NCI-H82 treated with DMSO at 0.1 percent for 48 hours (cell line): ENCODE measurements around the gene PLEKHG7.
"Not testable (repeated sequence)": the region's sequence is repeated elsewhere in the genome, so short reads cannot be mapped to it uniquely, and the experiment has no call there.

Experiments
- DNase-seq: peaks from one replicate; lab custom pipeline; 2025; ENCODE audit not compliant: unreplicated experiment; lab: John Stamatoyannopoulos, UW

PLEKHG7 gene

GRCh38 chr12:92702754-92703679, at the start of gene PLEKHG7:
PLEKHG7 (plus strand) TSS chr12:92702989; CDS start chr12:92706632, 3,643 bp downstream.
- no peak for DNase-seq

GRCh38 chr12:92654256-92654655, 48.5 kb upstream of the PLEKHG7 start:
- not testable (repeated sequence) for DNase-seq

GRCh38 chr12:92654929-92655328, 47.9 kb upstream of the PLEKHG7 start:
- no peak for DNase-seq

- no peak for DNase-seq
These were observed 45.9 kb upstream of the PLEKHG7 start for GRCh38 chr12:92656911-92657310.

GRCh38 chr12:92657770-92658169, 45.0 kb upstream of the PLEKHG7 start:
- DNase-seq = no peak

GRCh38 chr12:92658611-92659010, 44.2 kb upstream of the PLEKHG7 start:
- no peak for DNase-seq

GRCh38 chr12:92661269-92661668, 41.5 kb upstream of the PLEKHG7 start:
- DNase-seq = no peak

DNA sequence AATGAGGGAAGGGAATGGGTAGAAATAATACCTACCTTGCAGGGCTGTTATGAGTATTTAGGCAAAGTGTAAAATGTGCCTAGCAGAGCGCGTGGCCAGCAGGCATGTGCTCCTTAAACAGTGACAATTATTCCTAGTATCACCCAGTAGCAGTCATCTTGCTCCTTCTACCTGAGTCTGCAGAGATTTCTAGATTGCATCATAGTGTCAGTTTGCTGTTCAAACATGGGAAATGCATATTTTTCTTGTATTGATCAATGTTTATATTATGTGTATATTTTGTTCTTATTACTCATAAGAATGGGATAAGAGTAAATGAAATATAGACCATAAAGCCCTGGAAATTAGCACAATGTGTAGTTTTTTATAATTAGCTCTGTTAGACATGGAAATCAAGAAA, 37.3 kb upstream of the PLEKHG7 start:
- no peak for DNase-seq

- no peak for DNase-seq
These were observed 34.0 kb upstream of the PLEKHG7 start for GRCh38 chr12:92668739-92669138.

DNA sequence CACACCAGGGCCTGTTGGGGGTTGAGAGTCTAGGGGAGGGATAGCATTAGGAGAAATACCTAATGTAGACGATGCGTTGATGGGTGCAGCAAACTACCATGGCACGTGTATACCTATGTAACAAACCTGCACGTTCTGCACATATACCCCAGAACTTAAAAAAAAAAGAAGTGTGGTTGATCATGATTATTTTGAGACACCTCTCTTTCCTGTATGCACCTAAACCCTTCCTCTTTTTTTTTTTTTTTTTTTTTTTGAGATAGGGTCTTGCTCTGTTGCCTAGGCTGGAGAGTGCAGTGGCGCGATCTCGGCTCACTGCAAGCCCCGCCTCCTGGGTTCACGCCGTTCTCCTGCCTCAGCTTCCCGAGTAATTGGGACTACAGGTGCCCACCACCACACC, 31.3 kb upstream of the PLEKHG7 start:
- not testable (repeated sequence) for DNase-seq

DNA sequence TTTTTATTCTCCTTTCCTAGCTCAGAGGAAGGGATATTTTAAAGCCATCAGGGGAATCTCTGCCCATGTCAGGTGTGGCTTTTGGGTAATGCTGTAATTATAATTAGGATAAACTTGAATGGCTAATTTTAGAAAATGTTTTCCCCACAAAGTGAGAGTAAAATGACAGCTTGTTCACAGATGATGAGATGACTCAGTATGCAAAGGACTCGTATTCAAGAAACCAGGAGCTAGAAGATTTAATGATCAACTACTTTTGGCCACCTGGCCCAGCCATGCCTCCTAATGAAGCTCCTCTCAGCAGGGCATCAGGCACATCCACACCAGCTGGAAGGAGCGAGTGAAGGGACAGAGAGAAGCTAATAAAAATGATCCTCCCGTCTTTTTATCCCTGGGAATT, 29.0 kb upstream of the PLEKHG7 start:
- no peak for DNase-seq

GRCh38 chr12:92674500-92674899, 28.3 kb upstream of the PLEKHG7 start:
- no peak for DNase-seq

DNA sequence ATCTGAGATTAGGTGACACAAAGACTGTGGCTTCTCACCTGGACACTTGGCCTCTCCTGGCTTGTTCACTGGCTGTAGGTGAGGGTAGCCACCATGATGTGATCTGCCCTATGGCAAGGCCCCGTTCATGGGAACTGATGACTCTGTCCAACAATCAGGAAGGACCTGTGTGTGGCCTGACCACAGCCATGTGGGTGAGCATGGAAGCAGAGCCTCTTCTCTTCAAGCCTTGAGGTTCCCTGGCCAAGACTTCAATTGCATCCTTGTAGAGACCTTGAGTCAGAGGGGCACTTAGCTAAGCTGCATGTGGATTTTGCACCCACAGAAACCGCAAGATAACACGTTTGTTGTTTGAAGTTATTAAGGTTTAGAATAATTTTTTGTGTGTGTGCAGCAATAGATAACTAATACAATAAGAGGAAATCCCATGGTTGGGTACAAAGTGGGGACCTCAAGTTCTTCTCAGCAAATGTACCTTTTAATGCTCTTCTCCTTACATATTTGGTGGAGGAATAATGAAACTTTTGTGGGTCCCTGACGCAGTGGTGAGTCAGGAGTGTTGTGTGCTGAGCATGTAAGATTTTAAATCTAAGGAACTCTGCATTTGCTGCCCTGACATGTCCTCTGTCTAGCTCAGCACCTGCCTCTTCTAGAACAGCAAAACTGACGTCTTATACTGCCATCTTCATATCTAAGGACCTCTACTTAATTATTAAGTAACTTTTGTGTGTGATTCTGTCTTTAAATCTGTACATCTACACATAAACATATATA, 27.5 kb upstream of the PLEKHG7 start:
- DNase-seq = no peak

GRCh38 chr12:92676710-92677109, 26.1 kb upstream of the PLEKHG7 start:
- no peak for DNase-seq

DNA sequence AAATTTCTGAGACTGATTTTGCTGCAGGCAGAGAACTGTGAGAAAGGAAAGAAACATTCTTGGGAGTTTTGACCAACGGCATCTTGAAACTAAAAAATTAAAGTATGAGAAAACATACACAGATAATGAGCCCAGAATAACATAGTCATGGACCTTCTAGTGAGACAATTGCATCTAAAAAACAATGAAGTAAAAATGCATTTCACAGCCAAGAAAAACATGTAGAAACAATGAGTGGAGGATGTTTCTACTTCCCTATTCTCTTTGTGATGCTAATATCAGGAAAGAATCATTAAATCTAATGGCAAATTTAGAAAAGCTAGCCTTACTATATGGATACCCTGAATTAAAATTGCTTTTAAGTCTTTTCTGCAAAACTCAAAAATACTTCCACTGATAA, 12.2 kb upstream of the PLEKHG7 start:
- no peak for DNase-seq

- DNase-seq = no peak
These were observed 7.7 kb upstream of the PLEKHG7 start for GRCh38 chr12:92695056-92695455.

- DNase-seq = no peak
These were observed 7.2 kb upstream of the PLEKHG7 start for GRCh38 chr12:92695577-92695976.

DNA sequence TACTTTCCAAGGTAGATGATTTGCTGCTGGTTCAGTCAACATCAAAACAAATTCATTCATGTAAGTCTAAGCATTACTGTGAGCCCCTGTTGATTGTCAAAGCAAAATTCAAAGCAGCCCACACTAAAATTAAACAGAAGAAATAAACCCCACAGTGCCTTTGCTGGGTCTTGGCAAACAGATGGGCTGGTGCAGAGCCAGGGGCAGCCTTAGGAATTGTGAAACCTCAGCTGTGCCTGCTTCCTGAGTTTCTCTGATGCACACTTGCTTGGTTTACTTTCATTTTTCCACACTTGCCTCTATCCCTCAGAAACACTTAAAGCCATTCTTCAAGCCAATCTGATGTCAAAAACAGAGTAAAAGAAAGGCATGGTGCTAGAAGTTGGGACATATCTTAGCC, 6.6 kb upstream of the PLEKHG7 start:
- DNase-seq = no peak

- no peak for DNase-seq
These were observed 4.3 kb upstream of the PLEKHG7 start for GRCh38 chr12:92698474-92698873.

DNA sequence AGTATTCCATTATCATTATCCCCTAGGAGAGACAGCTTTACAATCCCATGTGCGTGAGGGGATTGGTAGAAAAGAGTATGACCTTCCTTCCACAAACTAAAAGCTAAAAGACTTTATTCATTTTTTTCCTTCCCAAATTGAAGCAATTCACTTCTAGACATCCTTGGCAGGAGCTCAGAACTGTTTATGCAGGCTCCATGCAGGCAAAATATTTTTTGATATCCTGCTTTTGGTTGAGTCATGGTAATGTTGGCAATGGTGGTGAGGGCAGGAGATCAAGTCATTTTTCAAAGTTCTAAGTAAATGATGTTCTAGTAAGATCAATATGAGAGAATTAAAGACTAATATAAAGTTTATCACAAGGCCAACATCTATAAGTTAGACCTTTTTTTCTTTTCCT, 1.3 kb upstream of the PLEKHG7 start:
- DNase-seq = no peak

DNA sequence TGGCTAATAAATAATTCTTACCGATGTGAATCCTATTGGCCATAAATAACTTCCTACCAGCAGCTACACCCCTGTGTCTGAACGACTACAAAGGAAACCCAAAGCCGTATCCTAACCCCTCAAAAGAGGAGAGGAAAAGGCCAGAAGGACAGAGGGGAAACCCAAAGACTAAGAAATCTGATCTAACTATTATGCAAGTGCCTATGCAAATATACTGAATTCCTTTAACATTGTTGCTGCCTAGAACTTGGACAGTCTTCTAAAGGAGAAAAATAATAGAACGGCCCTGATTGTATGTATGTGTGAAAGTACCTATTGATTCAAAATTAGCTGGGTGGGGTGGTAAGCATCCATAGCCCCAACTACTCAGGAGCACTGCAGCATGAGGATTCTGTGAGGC, 997 bp downstream of the PLEKHG7 start:
- no peak for DNase-seq

GRCh38 chr12:92706594-92706993, 3.8 kb downstream of the PLEKHG7 start:
- DNase-seq = no peak
